GM12878 (cell line): ENCODE results near the gene PCDH1. TPM values are rescaled to one million over a fixed set of nuclear protein-coding genes. Genes with fewer than 3 reads are reported as not detected.

ENCODE experiments used
- ATAC-seq: fragments of 200-7000 bp; cut with Tn5 transposase; 3 replicates; pipeline ENCODE4 v1.9.1; 2020; ENCODE audit warnings: mild to moderate bottlenecking, moderate library complexity
- BruUV-seq: library from RNA; stranded (reverse); fragments of 400-500 nt; replicated peaks from 2 replicates; lab custom pipeline; 2021; lab: Mats Ljungman, UMichigan
- CTCF ChIA-PET: fragments of 300-600 bp; sonication (Branson Sonifier 250); formaldehyde crosslinking; extraction: SDS; loops from one replicate; lab custom pipeline; 2021; ENCODE audit warnings: inconsistent platforms; lab: Yijun Ruan, JAX
- POLR2A ChIA-PET: fragments of 350-600 bp; formaldehyde crosslinking; extraction: SDS; loops from one replicate; lab custom pipeline; 2021; ENCODE audit warnings: inconsistent platforms; lab: Charles Lee
- RAD21 ChIA-PET: fragments of 300-600 bp; sonication (Branson Sonifier 250); formaldehyde crosslinking; loops from one replicate; lab custom pipeline; 2023; ENCODE audit warnings: antibody characterized with exemption; ENCODE audit not compliant: unreplicated experiment; lab: Charles Lee
- SMC1A ChIA-PET: fragments of 300-600 bp; sonication (Branson Sonifier 250); formaldehyde crosslinking; loops from one replicate; lab custom pipeline; 2023; ENCODE audit not compliant: unreplicated experiment, uncharacterized antibody; lab: Charles Lee
- DNase-seq: peaks from one replicate; pipeline ENCODE4 v3.0.0-alpha.2; 2011; ENCODE audit warnings: low read depth, low spot score
- FAIRE-seq: peaks from 3 replicates; lab custom pipeline; 2011; peaks lifted over from hg19 to GRCh38; lab: Jason Lieb, UNC
- H2AFZ ChIP-seq: 2 replicates; pipeline ENCODE4 v1.6.0; 2011; ENCODE audit warnings: low read depth, low read length, control low read depth; ENCODE audit not compliant: control insufficient read depth
- H3K27ac ChIP-seq: 2 replicates; pipeline ENCODE4 v1.5.1; 2011; ENCODE audit warnings: control low read depth; ENCODE audit not compliant: control insufficient read depth, insufficient read depth
- H3K27me3 ChIP-seq, 2 experiments: replicated peaks in 1 of 2; 2 replicates each; pipeline versions ENCODE4 v1.6.0 to v1.6.1; 2011; ENCODE audit warnings: low read length in 1 of 2; ENCODE audit not compliant: control insufficient read depth in 2 of 2, insufficient read depth in 2 of 2
- H3K36me3 ChIP-seq, 2 experiments: 2 replicates each; pipeline ENCODE4 v1.5.1; 2011; ENCODE audit warnings: low read length in 1 of 2; ENCODE audit not compliant: control insufficient read depth in 2 of 2, insufficient read depth in 2 of 2
- H3K4me1 ChIP-seq: 2 replicates; pipeline ENCODE4 v1.6.1; 2011; ENCODE audit warnings: mild to moderate bottlenecking, low read length, moderate library complexity, mixed read lengths; ENCODE audit not compliant: control insufficient read depth, insufficient read depth
- H3K4me2 ChIP-seq: 2 replicates; pipeline ENCODE4 v1.6.0; 2011; ENCODE audit warnings: control low read depth; ENCODE audit not compliant: control insufficient read depth, insufficient read depth
- H3K4me3 ChIP-seq: fragments of 200-600 bp; sonication (generic); 2 replicates; pipeline ENCODE4 v1.5.1; 2016
- H3K79me2 ChIP-seq: 2 replicates; pipeline ENCODE4 v1.6.0; 2011; ENCODE audit warnings: low read length; ENCODE audit not compliant: control insufficient read depth, insufficient read depth
- H3K9ac ChIP-seq: 2 replicates; pipeline ENCODE4 v1.8.0; 2011; ENCODE audit warnings: low read length, control low read depth, mixed read lengths; ENCODE audit not compliant: control insufficient read depth, insufficient read depth
- H3K9me3 ChIP-seq: replicated peaks from 3 replicates; pipeline ENCODE4 v1.5.1; 2011; ENCODE audit warnings: mild to moderate bottlenecking, low read length; ENCODE audit not compliant: control insufficient read depth, insufficient read depth
- H4K20me1 ChIP-seq: 2 replicates; pipeline ENCODE4 v1.6.0; 2011; ENCODE audit not compliant: control insufficient read depth, insufficient read depth
- CBX3 ChIP-seq: fragments of 200-600 bp; sonication (generic); IDR thresholded peaks from 2 replicates; pipeline ENCODE4 v1.6.1; 2016; ENCODE audit warnings: low read depth, borderline replicate concordance
- IKZF1 ChIP-seq: fragments of 450-650 bp; conservative IDR thresholded peaks from 2 replicates; pipeline ENCODE4 v1.6.1; 2017; ENCODE audit warnings: antibody characterized with exemption, mild to moderate bottlenecking
- KDM1A ChIP-seq: fragments of 200-600 bp; sonication (generic); IDR thresholded peaks from 2 replicates; pipeline ENCODE4 v1.6.1; 2016; ENCODE audit warnings: borderline replicate concordance
- MEF2A ChIP-seq: IDR thresholded peaks from 2 replicates; pipeline ENCODE4 v1.6.1; 2011; ENCODE audit warnings: low read depth, mild to moderate bottlenecking, low read length, moderate library complexity; ENCODE audit not compliant: insufficient read depth
- MXI1 ChIP-seq: fragments of 150-350 bp; IDR thresholded peaks from 2 replicates; pipeline ENCODE4 v1.6.1; 2011; ENCODE audit warnings: low read depth, mild to moderate bottlenecking, inconsistent platforms, low read length, improper control_type of control experiment
- WRNIP1 ChIP-seq: IDR thresholded peaks from 2 replicates; pipeline ENCODE4 v1.6.1; 2011; ENCODE audit warnings: low read depth, low read length, improper control_type of control experiment, borderline replicate concordance
- WGBS: methylation state at CpG from one replicate; pipeline ENCODE4 v1.1.6; 2016; ENCODE audit warnings: low lambda C conversion rate; ENCODE audit not compliant: insufficient replicate concordance, insufficient coverage; ENCODE audit errors: missing lambda C conversion rate; 5-methylcytosine and 5-hydroxymethylcytosine counted together
- in situ Hi-C: fragments of 300-500 bp; cut with MboI; formaldehyde crosslinking; loops from 9 replicates; pipeline ENCODE4 v1.14.3; 2018; ENCODE audit warnings: mixed read lengths
- intact Hi-C: fragments of 100-400 bp; cut with micrococcal nuclease; formaldehyde crosslinking; loops from one replicate; pipeline ENCODE4 v1.14.2; 2022; ENCODE audit not compliant: unreplicated experiment
- polyA plus RNA-seq, 11 experiments: library from polyadenylated mRNA; depleted of rRNA in 4 of 11; unstranded in 6 of 11; stranded (reverse) in 5 of 11; fragments of >200 nt; fragmentation: Nextera tagmentation in 4 of 11; fragmentation: Illumina TruSeq in 1 of 11; extraction: Ambion mirVana in 4 of 11; extraction: Trizol in 1 of 11; gene quantifications; 1 replicate in 1 of 11; 2 replicates in 10 of 11; pipeline versions ENCODE4 v1.2.1 to v1.2.3, GENCODE V29; 2011 to 2016; ENCODE audit warnings: inconsistent platforms in 2 of 11, missing spikeins in 2 of 11, low read depth in 1 of 11
- total RNA-seq, 4 experiments: library from RNA; depleted of rRNA in 3 of 4; stranded (reverse); fragments of >200 nt in 3 of 4; fragmentation: Illumina TruSeq in 1 of 4; extraction: Trizol in 1 of 4; gene quantifications; 2 replicates each; pipeline versions ENCODE4 v1.2.1 to v1.2.3, GENCODE V29; 2013 to 2021

Gene PCDH1
- total and polyA plus RNA-seq, 10 of the 15 experiments (the other 5 are each of a cell fraction or from before 2014, with no cell fraction given), result 0.07 to 0.36 (median 0.16) TPM; not detected in 7

- TF ChIP-seq KDM1A, result no peak
- no peak for TF ChIP-seq WRNIP1
Measured at GRCh38 chr5:141840280-141840812, 37.9 kb downstream of the PCDH1 start (continued).

GRCh38 chr5:141839015-141839513, 39.1 kb downstream of the PCDH1 start:
- ChIA-PET POLR2A (no interaction called here), SMC1A (interaction anchor here (1.0 kb wide), 1 partner anchor 24 kb away, joined by 3 read pairs; no protein-coding TSS in a partner anchor), CTCF (interaction anchor here (1.2 kb wide), 1 partner anchor 147 kb away, joined by 3 read pairs; no protein-coding TSS in a partner anchor), RAD21 (no interaction called here)
- no peaks in the 10 kb centered on the region for H3K4me1 ChIP-seq
- no peaks in the 10 kb centered on the region for H3K9me3 ChIP-seq
- no peaks in the 10 kb centered on the region for H4K20me1 ChIP-seq
- intact Hi-C loops, result no loop called here
- no peak overlapping the region for H3K4me2 ChIP-seq
- 30% methylated on average over 11 of the region's 11 CpGs for WGBS
- H3K27me3 ChIP-seq, result peaks cover 3% of the 10 kb centered on the region in 2 experiments; a peak in 3 of 4 replicates
- no peaks in the 10 kb centered on the region for H3K36me3 ChIP-seq
- H3K79me2 ChIP-seq, result no peaks in the 10 kb centered on the region
- H3K9ac ChIP-seq, result no peak overlapping the region
- BruUV-seq, result no TSS peak
- DNase-seq (no peak), ATAC-seq (no peak)
- no peak overlapping the region for H3K4me3 ChIP-seq
- no peak overlapping the region for H2AFZ ChIP-seq
- TF ChIP-seq IKZF1 (no peak), CBX3 (no peak), MEF2A (no peak), MXI1 (no peak)
- TF ChIP-seq, all 136 proteins: peak for 0
- H3K27ac ChIP-seq, result no peak overlapping the region
- FAIRE-seq, result no peak
- in situ Hi-C loops, result no loop called here
